Measurements from ENCODE around the gene PTGES3. TPM values are rescaled to one million over a fixed set of nuclear protein-coding genes. Genes with fewer than 3 reads are reported as not detected.

Gene PTGES3
- total and polyA plus RNA-seq, 4 donors = 65.0 to 94.1 (median 81.3) TPM

DNA sequence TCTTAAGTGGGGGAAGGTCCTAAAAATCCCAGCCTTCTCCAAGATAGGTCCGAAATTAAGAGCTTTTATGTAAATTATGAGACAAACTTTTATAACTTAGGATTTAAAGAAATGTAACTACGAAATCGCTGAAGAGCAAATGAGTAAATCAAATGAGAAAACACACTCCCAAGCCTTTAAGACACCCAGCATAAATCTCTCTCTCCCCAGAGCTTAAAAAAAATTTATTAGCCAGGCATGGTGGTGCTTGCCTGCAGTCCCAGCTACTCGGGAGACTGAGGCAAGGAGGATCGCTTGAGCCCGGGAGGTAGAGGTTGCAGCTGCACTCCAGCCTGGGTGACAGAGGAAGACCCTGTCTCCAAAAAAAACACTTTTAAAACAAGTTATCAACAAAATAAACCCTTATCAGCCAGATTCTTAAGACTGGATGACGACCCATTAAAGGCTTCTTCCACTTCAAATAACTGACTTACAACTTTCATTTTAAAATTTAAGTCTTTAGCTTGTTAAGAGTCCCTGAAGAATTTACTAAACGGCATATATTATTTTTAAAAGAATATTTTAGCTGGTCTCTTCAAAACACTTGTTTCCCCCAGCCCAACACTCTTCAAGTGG is 3.2 kb downstream of the PTGES3 start:
- WGBS = 11% methylated on average over 8 of the region's 8 CpGs
- DNase-seq (ENCODE audit: low spot score) = no peak
- Histone ChIP-seq H3K36me3 (ENCODE audit: control insufficient read depth in 4 of 4, insufficient read depth in 3 of 4, low read depth in 1 of 4, low read length in 3 of 4) (peaks cover 0 to 2% (median under 1%) of the 10 kb centered on the region in 4 donors), H3K9ac (ENCODE audit: low read depth in 1 of 2, low read length in 2 of 2) (peak overlapping the region; percentile 45 to 88), H3K4me1 (ENCODE audit: control insufficient read depth in 4 of 4, insufficient read depth in 4 of 4, low read length in 3 of 4) (peaks cover 3 to 29% (median 12%) of the 10 kb centered on the region in 4 donors), H3K9me3 (ENCODE audit: control insufficient read depth in 4 of 4, low read length in 3 of 4) (no peaks in the 10 kb centered on the region), H3K27me3 (ENCODE audit: control insufficient read depth in 4 of 4, insufficient read depth in 4 of 4, low read length in 3 of 4) (no peaks in the 10 kb centered on the region), H3K4me3 (ENCODE audit: low read depth in 1 of 3, low read length in 3 of 3) (peak overlapping the region; percentile 20 to 75 (median 63)), H3K27ac (ENCODE audit: low read depth in 1 of 2, low read length in 2 of 2) (peak overlapping the region; percentile 63 to 75)
- TF ChIP-seq, protein P1, sequence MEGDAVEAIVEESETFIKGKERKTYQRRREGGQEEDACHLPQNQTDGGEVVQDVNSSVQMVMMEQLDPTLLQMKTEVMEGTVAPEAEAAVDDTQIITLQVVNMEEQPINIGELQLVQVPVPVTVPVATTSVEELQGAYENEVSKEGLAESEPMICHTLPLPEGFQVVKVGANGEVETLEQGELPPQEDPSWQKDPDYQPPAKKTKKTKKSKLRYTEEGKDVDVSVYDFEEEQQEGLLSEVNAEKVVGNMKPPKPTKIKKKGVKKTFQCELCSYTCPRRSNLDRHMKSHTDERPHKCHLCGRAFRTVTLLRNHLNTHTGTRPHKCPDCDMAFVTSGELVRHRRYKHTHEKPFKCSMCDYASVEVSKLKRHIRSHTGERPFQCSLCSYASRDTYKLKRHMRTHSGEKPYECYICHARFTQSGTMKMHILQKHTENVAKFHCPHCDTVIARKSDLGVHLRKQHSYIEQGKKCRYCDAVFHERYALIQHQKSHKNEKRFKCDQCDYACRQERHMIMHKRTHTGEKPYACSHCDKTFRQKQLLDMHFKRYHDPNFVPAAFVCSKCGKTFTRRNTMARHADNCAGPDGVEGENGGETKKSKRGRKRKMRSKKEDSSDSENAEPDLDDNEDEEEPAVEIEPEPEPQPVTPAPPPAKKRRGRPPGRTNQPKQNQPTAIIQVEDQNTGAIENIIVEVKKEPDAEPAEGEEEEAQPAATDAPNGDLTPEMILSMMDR (IDR thresholded peaks at IDR 0.05; ENCODE audit: low read depth, low read length, missing input control) = no peak
- no peak for TF ChIP-seq YY1 (IDR thresholded peaks at IDR 0.05)
- no peak for TF ChIP-seq SP1 (IDR thresholded peaks at IDR 0.05)
- TF ChIP-seq RAD21 (IDR thresholded peaks at IDR 0.05) = no peak
- TF ChIP-seq FOXA2 (IDR thresholded peaks at IDR 0.05) = no peak
- TF ChIP-seq JUND (IDR thresholded peaks at IDR 0.05) = no peak
- TF ChIP-seq, protein P2, sequence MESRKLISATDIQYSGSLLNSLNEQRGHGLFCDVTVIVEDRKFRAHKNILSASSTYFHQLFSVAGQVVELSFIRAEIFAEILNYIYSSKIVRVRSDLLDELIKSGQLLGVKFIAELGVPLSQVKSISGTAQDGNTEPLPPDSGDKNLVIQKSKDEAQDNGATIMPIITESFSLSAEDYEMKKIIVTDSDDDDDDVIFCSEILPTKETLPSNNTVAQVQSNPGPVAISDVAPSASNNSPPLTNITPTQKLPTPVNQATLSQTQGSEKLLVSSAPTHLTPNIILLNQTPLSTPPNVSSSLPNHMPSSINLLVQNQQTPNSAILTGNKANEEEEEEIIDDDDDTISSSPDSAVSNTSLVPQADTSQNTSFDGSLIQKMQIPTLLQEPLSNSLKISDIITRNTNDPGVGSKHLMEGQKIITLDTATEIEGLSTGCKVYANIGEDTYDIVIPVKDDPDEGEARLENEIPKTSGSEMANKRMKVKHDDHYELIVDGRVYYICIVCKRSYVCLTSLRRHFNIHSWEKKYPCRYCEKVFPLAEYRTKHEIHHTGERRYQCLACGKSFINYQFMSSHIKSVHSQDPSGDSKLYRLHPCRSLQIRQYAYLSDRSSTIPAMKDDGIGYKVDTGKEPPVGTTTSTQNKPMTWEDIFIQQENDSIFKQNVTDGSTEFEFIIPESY (IDR thresholded peaks at IDR 0.05) = no peak
- TF ChIP-seq, protein P3, sequence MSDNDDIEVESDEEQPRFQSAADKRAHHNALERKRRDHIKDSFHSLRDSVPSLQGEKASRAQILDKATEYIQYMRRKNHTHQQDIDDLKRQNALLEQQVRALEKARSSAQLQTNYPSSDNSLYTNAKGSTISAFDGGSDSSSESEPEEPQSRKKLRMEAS (IDR thresholded peaks at IDR 0.05) = no peak
- TF ChIP-seq HNF4A (conservative IDR thresholded peaks at IDR 0.05) = no peak
- TF ChIP-seq NR2F2 (IDR thresholded peaks at IDR 0.05) = no peak
- TF ChIP-seq, protein P4, sequence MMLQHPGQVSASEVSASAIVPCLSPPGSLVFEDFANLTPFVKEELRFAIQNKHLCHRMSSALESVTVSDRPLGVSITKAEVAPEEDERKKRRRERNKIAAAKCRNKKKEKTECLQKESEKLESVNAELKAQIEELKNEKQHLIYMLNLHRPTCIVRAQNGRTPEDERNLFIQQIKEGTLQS (IDR thresholded peaks at IDR 0.05) = no peak
- no peak for TF ChIP-seq RXRA (IDR thresholded peaks at IDR 0.05)
- TF ChIP-seq TAF1 (conservative IDR thresholded peaks at IDR 0.05) = no peak

DNA sequence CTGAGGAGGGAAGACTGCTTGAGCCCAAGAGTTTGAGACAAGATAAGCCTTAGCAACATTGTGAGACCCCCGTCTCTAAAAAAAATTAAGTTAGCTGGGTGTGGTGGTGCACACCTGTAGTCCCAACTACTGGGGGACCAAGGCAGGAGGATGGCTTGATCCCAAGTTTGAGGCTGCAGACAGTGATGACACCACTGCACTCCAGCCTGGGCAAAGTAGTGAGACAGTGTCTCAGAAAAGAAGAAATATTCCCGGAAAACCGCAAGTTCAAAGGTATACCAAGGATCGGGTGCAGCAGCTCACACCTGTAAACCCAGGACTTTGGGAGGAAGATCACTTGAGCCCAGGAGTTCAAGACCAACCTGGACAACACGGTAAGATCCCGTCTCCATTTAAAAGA is 5.8 kb downstream of the PTGES3 start:
- H3K4me3 ChIP-seq (ENCODE audit: low read depth in 1 of 3, low read length in 3 of 3) = no peak overlapping the region
- no peak for DNase-seq (ENCODE audit: low spot score)
- H3K27me3 ChIP-seq (ENCODE audit: control insufficient read depth in 4 of 4, insufficient read depth in 4 of 4, low read length in 3 of 4) = no peaks in the 10 kb centered on the region
- H3K9ac ChIP-seq (ENCODE audit: low read depth in 1 of 2, low read length in 2 of 2) = no peak overlapping the region
- no peak for TF ChIP-seq RXRA (IDR thresholded peaks at IDR 0.05)
- no peak for TF ChIP-seq GABPA (IDR thresholded peaks at IDR 0.05 in 1 of 2, conservative IDR thresholded peaks at IDR 0.05 in 1 of 2)
- TF ChIP-seq, protein P2 (IDR thresholded peaks at IDR 0.05) = no peak
- no peak for TF ChIP-seq HNF4A (conservative IDR thresholded peaks at IDR 0.05)
- no peak for TF ChIP-seq SP1 (IDR thresholded peaks at IDR 0.05)
- TF ChIP-seq, protein P4 (IDR thresholded peaks at IDR 0.05) = no peak
- TF ChIP-seq, protein P5, sequence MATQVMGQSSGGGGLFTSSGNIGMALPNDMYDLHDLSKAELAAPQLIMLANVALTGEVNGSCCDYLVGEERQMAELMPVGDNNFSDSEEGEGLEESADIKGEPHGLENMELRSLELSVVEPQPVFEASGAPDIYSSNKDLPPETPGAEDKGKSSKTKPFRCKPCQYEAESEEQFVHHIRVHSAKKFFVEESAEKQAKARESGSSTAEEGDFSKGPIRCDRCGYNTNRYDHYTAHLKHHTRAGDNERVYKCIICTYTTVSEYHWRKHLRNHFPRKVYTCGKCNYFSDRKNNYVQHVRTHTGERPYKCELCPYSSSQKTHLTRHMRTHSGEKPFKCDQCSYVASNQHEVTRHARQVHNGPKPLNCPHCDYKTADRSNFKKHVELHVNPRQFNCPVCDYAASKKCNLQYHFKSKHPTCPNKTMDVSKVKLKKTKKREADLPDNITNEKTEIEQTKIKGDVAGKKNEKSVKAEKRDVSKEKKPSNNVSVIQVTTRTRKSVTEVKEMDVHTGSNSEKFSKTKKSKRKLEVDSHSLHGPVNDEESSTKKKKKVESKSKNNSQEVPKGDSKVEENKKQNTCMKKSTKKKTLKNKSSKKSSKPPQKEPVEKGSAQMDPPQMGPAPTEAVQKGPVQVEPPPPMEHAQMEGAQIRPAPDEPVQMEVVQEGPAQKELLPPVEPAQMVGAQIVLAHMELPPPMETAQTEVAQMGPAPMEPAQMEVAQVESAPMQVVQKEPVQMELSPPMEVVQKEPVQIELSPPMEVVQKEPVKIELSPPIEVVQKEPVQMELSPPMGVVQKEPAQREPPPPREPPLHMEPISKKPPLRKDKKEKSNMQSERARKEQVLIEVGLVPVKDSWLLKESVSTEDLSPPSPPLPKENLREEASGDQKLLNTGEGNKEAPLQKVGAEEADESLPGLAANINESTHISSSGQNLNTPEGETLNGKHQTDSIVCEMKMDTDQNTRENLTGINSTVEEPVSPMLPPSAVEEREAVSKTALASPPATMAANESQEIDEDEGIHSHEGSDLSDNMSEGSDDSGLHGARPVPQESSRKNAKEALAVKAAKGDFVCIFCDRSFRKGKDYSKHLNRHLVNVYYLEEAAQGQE (IDR thresholded peaks at IDR 0.05) = no peak
- no peak for TF ChIP-seq HNF4G (IDR thresholded peaks at IDR 0.05)
- TF ChIP-seq, protein P3 (IDR thresholded peaks at IDR 0.05) = no peak
- TF ChIP-seq JUND (IDR thresholded peaks at IDR 0.05) = no peak
- no peak for TF ChIP-seq FOXA1 (IDR thresholded peaks at IDR 0.05)
- no peak for TF ChIP-seq TAF1 (conservative IDR thresholded peaks at IDR 0.05)
- TF ChIP-seq YY1 (IDR thresholded peaks at IDR 0.05) = no peak
- TF ChIP-seq NR2F2 (IDR thresholded peaks at IDR 0.05) = no peak
- TF ChIP-seq EGR1 (IDR thresholded peaks at IDR 0.05; ENCODE audit: low read depth in 2 of 2) = no peak
- no peak for TF ChIP-seq FOXA2 (IDR thresholded peaks at IDR 0.05)
- H3K36me3 ChIP-seq (ENCODE audit: control insufficient read depth in 4 of 4, insufficient read depth in 3 of 4, low read depth in 1 of 4, low read length in 3 of 4) = peaks cover 0 to 5% (median 2%) of the 10 kb centered on the region in 4 donors
- H3K27ac ChIP-seq (ENCODE audit: low read depth in 1 of 2, low read length in 2 of 2) = no peak overlapping the region
- peaks cover 3 to 24% (median 8%) of the 10 kb centered on the region in 4 donors for H3K4me1 ChIP-seq (ENCODE audit: control insufficient read depth in 4 of 4, insufficient read depth in 4 of 4, low read length in 3 of 4)
- no peaks in the 10 kb centered on the region for H3K9me3 ChIP-seq (ENCODE audit: control insufficient read depth in 4 of 4, low read length in 3 of 4)
- WGBS = 88% methylated on average over 6 of the region's 6 CpGs

All from liver (tissue), 9 donors.